K562 (cell line): Measurements from ENCODE around the gene DDX46. TPM values are rescaled to one million over a fixed set of nuclear protein-coding genes. Genes with fewer than 3 reads are reported as not detected.

Experiments
- CC2D1A ChIP-seq: fragments of 450-650 bp; IDR thresholded peaks from 2 replicates; pipeline ENCODE4 v1.6.1; 2017; ENCODE audit warnings: mild to moderate bottlenecking
- GABPB1 ChIP-seq: sonication (generic); formaldehyde crosslinking; IDR thresholded peaks from 2 replicates; pipeline ENCODE4 v1.8.0; 2022; ENCODE audit warnings: mild to moderate bottlenecking, missing genetic modification reagents
- KDM4B ChIP-seq, 2 experiments: fragments of 450-650 bp in 1 of 2; sonication (generic) in 1 of 2; IDR thresholded peaks; 2 replicates each; pipeline ENCODE4 v1.6.1; 2016 to 2017; ENCODE audit warnings: borderline replicate concordance in 2 of 2, antibody characterized with exemption in 1 of 2, low read depth in 1 of 2, mild to moderate bottlenecking in 1 of 2
- KDM5B ChIP-seq: fragments of 200-600 bp; sonication (generic); IDR thresholded peaks from 2 replicates; pipeline ENCODE4 v1.6.1; 2012; ENCODE audit warnings: low read depth, mild to moderate bottlenecking, moderate library complexity, low read length, control low read depth, inconsistent platforms; ENCODE audit not compliant: insufficient replicate concordance
- LCOR ChIP-seq: sonication (generic); formaldehyde crosslinking; IDR thresholded peaks from 2 replicates; pipeline ENCODE4 v1.8.0; 2022; ENCODE audit warnings: mild to moderate bottlenecking, missing genetic modification reagents
- NFRKB ChIP-seq: fragments of 450-650 bp; IDR thresholded peaks from 2 replicates; pipeline ENCODE4 v1.6.1; 2016; ENCODE audit warnings: low read depth
- SLC30A9 ChIP-seq: fragments of 250-450 bp; sonication (Bioruptor Pico); IDR thresholded peaks from 2 replicates; pipeline ENCODE4 v1.8.0; 2022; ENCODE audit warnings: mild to moderate bottlenecking, moderate library complexity
- SP2 ChIP-seq: IDR thresholded peaks from 2 replicates; pipeline ENCODE4 v1.6.1; 2011; ENCODE audit warnings: mild to moderate bottlenecking, low read depth, low read length, moderate library complexity; ENCODE audit not compliant: poor library complexity, severe bottlenecking; ENCODE audit errors: extremely low read depth
- TBP ChIP-seq: optimal IDR thresholded peaks from 2 replicates; pipeline ENCODE3; 2011; ENCODE audit warnings: low read depth, low read length, improper control_type of control experiment
- YY1 ChIP-seq, 3 experiments: IDR thresholded peaks; 2 replicates each; pipeline ENCODE4 v1.6.1; 2011; ENCODE audit warnings: low read length in 2 of 3, mild to moderate bottlenecking in 2 of 3, moderate library complexity in 2 of 3, borderline replicate concordance in 1 of 3, control low read depth in 1 of 3, low read depth in 1 of 3; ENCODE audit not compliant: insufficient read depth in 3 of 3, insufficient replicate concordance in 2 of 3, control insufficient read depth in 1 of 3, insufficient read length in 1 of 3; ENCODE audit errors: extremely low read depth in 1 of 3
- ZFX ChIP-seq: sonication (generic); formaldehyde crosslinking; IDR thresholded peaks from 2 replicates; pipeline ENCODE4 v1.8.0; 2022; ENCODE audit warnings: mild to moderate bottlenecking, missing genetic modification reagents, moderate library complexity
- ZNF830 ChIP-seq: fragments of 250-450 bp; sonication (Bioruptor Pico); IDR thresholded peaks from 2 replicates; pipeline ENCODE4 v1.5.0; 2021; ENCODE audit warnings: mild to moderate bottlenecking
- polyA plus RNA-seq, 8 experiments: library from polyadenylated mRNA; depleted of rRNA in 4 of 8; stranded (reverse) in 5 of 8; unstranded in 3 of 8; fragments of >200 nt; fragmentation: Nextera tagmentation in 2 of 8; fragmentation: Illumina TruSeq in 1 of 8; extraction: Ambion mirVana in 2 of 8; extraction: Trizol in 1 of 8; gene quantifications; 2 replicates each; pipeline versions ENCODE4 v1.2.1 to v1.2.3, GENCODE V29; 2011 to 2014; ENCODE audit warnings: inconsistent platforms in 1 of 8, missing spikeins in 1 of 8
- total RNA-seq, 7 experiments: library from RNA; depleted of rRNA in 6 of 7; stranded (reverse); fragments of >200 nt in 6 of 7; fragmentation: Illumina TruSeq in 2 of 7; extraction: Trizol in 2 of 7; gene quantifications; 2 replicates each; pipeline versions ENCODE4 v1.2.1 to v1.2.3, GENCODE V29; 2011 to 2021; ENCODE audit warnings: low replicate concordance in 1 of 7
- TF ChIP-seq, protein P1 (sequence below): fragments of 450-650 bp; formaldehyde crosslinking; IDR thresholded peaks from 2 replicates; pipeline ENCODE4 v1.4.0; 2020; ENCODE audit warnings: mild to moderate bottlenecking
- TF ChIP-seq, protein P2 (sequence below): sonication (generic); formaldehyde crosslinking; IDR thresholded peaks from 2 replicates; pipeline ENCODE4 v1.8.0; 2022; ENCODE audit warnings: missing genetic modification reagents, mild to moderate bottlenecking, moderate library complexity, borderline replicate concordance
- TF ChIP-seq, protein P3 (sequence below): fragments of 450-650 bp; IDR thresholded peaks from 2 replicates; pipeline ENCODE4 v1.6.1; 2016; ENCODE audit warnings: borderline replicate concordance
- TF ChIP-seq, protein P4 (sequence below): fragments of 450-650 bp; IDR thresholded peaks from 2 replicates; pipeline ENCODE4 v1.6.1; 2016
- TF ChIP-seq, protein P5 (sequence below), 2 experiments: fragments of 450-650 bp in 1 of 2; sonication (generic) in 1 of 2; formaldehyde crosslinking; conservative IDR thresholded peaks; 2 replicates each; pipeline versions ENCODE4 v1.4.0 to v1.8.1; 2020 to 2022; ENCODE audit warnings: mild to moderate bottlenecking in 1 of 2, missing genetic modification reagents in 1 of 2
- TF ChIP-seq, protein P6 (sequence below): IDR thresholded peaks from 2 replicates; pipeline ENCODE4 v1.6.1; 2014; ENCODE audit warnings: antibody characterized with exemption

The DDX46 gene
- total and polyA plus RNA-seq, 9 of the 15 experiments (the other 6 are each of a cell fraction or from before 2014, with no cell fraction given): 26.2 to 99.0 (median 76.4) TPM

DNA sequence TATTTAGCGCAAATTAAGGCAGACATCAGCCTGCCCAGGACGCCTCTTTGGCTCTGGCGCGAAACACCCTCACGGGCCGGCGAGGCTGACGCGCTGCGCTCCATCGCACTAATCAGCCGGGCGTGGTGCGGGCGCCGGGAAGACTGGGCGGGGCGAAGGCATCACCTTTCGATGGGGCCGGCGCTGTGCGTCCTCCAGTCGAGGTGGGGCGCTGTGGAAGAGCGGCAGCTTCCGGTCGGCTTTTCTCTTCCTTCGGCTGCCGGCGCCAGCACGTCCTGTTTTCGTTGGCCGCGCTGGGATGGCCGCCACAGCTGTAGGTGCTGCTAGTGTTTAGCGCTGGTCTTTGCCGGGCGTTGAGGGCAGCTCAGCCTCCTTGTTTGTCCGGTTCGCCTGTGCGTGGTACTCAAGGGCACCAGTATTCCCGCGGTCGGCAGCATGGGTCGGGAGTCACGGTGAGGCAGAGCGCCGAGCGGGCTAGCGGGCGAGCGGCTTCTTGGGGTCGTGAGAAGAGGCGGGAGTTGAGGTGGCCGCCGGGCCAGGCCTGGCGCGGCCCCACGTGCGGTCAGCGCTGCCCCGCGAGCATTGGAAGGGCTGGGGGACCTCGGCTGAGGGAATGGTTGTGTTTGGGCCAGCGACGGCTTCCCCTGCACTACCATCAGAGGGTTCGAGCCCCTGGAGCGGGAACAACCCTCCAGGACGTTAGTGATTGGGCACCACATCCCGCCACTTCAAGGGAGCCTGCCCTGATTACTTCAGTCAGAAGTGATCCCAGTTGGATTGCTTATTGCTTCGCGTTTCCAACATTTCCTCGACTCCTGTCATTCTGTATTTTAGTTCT, at the start of gene DDX46 (continued):
- peak; percentile 88 for TF ChIP-seq KDM5B
- TF ChIP-seq, protein P1, sequence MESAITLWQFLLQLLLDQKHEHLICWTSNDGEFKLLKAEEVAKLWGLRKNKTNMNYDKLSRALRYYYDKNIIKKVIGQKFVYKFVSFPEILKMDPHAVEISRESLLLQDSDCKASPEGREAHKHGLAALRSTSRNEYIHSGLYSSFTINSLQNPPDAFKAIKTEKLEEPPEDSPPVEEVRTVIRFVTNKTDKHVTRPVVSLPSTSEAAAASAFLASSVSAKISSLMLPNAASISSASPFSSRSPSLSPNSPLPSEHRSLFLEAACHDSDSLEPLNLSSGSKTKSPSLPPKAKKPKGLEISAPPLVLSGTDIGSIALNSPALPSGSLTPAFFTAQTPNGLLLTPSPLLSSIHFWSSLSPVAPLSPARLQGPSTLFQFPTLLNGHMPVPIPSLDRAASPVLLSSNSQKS: no peak
- TF ChIP-seq, protein P2, sequence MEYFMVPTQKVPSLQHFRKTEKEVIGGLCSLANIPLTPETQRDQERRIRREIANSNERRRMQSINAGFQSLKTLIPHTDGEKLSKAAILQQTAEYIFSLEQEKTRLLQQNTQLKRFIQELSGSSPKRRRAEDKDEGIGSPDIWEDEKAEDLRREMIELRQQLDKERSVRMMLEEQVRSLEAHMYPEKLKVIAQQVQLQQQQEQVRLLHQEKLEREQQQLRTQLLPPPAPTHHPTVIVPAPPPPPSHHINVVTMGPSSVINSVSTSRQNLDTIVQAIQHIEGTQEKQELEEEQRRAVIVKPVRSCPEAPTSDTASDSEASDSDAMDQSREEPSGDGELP (CRISPR knock-in tag): peak; percentile 99
- TF ChIP-seq CC2D1A: peak; percentile 83
- TF ChIP-seq KDM4B (IDR thresholded peaks at IDR 0.05; ENCODE audit: borderline replicate concordance in 2 of 2, low read depth in 1 of 2): peak in 1 of 2 experiments; percentile 92; a peak in 1 of 4 replicates
- TF ChIP-seq, protein P3, sequence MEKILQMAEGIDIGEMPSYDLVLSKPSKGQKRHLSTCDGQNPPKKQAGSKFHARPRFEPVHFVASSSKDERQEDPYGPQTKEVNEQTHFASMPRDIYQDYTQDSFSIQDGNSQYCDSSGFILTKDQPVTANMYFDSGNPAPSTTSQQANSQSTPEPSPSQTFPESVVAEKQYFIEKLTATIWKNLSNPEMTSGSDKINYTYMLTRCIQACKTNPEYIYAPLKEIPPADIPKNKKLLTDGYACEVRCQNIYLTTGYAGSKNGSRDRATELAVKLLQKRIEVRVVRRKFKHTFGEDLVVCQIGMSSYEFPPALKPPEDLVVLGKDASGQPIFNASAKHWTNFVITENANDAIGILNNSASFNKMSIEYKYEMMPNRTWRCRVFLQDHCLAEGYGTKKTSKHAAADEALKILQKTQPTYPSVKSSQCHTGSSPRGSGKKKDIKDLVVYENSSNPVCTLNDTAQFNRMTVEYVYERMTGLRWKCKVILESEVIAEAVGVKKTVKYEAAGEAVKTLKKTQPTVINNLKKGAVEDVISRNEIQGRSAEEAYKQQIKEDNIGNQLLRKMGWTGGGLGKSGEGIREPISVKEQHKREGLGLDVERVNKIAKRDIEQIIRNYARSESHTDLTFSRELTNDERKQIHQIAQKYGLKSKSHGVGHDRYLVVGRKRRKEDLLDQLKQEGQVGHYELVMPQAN: peak; percentile 97
- TF ChIP-seq SLC30A9: no peak
- peak; percentile 99 for TF ChIP-seq GABPB1 (CRISPR knock-in tag)
- TF ChIP-seq LCOR (CRISPR knock-in tag): peak; percentile 95
- TF ChIP-seq ZNF830: no peak
- TF ChIP-seq TBP: peak; percentile 94
- TF ChIP-seq YY1 (IDR thresholded peaks at IDR 0.05; ENCODE audit: borderline replicate concordance in 1 of 3, control insufficient read depth in 1 of 3, extremely low read depth in 1 of 3, insufficient read depth in 3 of 3, insufficient read length in 1 of 3, insufficient replicate concordance in 2 of 3, low read depth in 1 of 3, low read length in 2 of 3): peak; percentile 66 to 94 (median 89)
- TF ChIP-seq SP2: peak; percentile 85
- peak; percentile 87 for TF ChIP-seq ZFX (CRISPR knock-in tag)
- peak; percentile 73; the same call in 1 of the 2 replicates for TF ChIP-seq NFRKB
- TF ChIP-seq, protein P4, sequence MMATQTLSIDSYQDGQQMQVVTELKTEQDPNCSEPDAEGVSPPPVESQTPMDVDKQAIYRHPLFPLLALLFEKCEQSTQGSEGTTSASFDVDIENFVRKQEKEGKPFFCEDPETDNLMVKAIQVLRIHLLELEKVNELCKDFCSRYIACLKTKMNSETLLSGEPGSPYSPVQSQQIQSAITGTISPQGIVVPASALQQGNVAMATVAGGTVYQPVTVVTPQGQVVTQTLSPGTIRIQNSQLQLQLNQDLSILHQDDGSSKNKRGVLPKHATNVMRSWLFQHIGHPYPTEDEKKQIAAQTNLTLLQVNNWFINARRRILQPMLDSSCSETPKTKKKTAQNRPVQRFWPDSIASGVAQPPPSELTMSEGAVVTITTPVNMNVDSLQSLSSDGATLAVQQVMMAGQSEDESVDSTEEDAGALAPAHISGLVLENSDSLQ: peak; percentile 58; the same call in 1 of the 2 replicates
- TF ChIP-seq, protein P5, sequence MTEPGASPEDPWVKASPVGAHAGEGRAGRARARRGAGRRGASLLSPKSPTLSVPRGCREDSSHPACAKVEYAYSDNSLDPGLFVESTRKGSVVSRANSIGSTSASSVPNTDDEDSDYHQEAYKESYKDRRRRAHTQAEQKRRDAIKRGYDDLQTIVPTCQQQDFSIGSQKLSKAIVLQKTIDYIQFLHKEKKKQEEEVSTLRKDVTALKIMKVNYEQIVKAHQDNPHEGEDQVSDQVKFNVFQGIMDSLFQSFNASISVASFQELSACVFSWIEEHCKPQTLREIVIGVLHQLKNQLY (CRISPR knock-in tag; conservative IDR thresholded peaks at IDR 0.05): 0 out of 4 replicates have a peak, but pooled peaks of 1 of the 2 experiments have one; percentile 44
- TF ChIP-seq, protein P6, sequence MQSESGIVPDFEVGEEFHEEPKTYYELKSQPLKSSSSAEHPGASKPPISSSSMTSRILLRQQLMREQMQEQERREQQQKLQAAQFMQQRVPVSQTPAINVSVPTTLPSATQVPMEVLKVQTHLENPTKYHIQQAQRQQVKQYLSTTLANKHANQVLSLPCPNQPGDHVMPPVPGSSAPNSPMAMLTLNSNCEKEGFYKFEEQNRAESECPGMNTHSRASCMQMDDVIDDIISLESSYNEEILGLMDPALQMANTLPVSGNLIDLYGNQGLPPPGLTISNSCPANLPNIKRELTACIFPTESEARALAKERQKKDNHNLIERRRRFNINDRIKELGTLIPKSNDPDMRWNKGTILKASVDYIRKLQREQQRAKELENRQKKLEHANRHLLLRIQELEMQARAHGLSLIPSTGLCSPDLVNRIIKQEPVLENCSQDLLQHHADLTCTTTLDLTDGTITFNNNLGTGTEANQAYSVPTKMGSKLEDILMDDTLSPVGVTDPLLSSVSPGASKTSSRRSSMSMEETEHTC: no peak
